ENCODE results near the gene SGSM1.

DNA sequence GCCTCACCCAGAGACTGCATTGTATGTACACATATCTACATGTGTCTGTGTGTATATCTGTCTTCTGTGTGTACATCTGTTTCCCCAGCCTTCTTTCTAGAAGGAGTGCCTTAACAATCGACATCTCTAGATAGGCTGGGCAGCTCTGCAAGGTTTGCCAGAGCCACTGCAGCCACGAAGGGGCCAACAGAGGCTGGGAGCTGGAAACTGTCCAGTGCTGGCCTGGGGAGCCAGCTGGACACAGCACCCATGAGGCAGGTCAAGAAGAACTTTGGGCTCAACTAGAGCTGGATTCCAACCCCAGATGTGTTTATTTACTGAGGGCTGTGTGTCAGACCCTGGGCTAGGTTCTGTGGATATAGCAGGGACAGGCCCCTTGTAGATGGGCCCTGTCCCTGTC, 3.3 kb downstream of the SGSM1 start:
- TF ChIP-seq, protein P1, sequence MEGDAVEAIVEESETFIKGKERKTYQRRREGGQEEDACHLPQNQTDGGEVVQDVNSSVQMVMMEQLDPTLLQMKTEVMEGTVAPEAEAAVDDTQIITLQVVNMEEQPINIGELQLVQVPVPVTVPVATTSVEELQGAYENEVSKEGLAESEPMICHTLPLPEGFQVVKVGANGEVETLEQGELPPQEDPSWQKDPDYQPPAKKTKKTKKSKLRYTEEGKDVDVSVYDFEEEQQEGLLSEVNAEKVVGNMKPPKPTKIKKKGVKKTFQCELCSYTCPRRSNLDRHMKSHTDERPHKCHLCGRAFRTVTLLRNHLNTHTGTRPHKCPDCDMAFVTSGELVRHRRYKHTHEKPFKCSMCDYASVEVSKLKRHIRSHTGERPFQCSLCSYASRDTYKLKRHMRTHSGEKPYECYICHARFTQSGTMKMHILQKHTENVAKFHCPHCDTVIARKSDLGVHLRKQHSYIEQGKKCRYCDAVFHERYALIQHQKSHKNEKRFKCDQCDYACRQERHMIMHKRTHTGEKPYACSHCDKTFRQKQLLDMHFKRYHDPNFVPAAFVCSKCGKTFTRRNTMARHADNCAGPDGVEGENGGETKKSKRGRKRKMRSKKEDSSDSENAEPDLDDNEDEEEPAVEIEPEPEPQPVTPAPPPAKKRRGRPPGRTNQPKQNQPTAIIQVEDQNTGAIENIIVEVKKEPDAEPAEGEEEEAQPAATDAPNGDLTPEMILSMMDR (IDR thresholded peaks at IDR 0.05), result no peak
- no peak for TF ChIP-seq POLR2A (IDR thresholded peaks at IDR 0.05)
